PC-9 (cell line): ENCODE results near the gene TRMT112.

Experiments
- CTCF ChIP-seq: fragments of 200-600 bp; sonication (generic); conservative IDR thresholded peaks from 2 replicates; pipeline ENCODE4 v1.6.1; 2017; ENCODE audit warnings: mixed run types, antibody characterized with exemption, mild to moderate bottlenecking, moderate library complexity
- EZH2 ChIP-seq: fragments of 200-600 bp; sonication (generic); IDR thresholded peaks from 2 replicates; pipeline ENCODE4 v1.8.0; 2017; ENCODE audit warnings: antibody characterized with exemption, low read depth

GRCh38 chr11:64322925-64323260 lies 5.5 kb upstream of the TRMT112 start:
- TF ChIP-seq CTCF, result no peak
- no peak for TF ChIP-seq EZH2
